Type B pancreatic cell (in vitro differentiated cells): Measurements from ENCODE around the gene FNDC8. TPM values are rescaled to one million over a fixed set of nuclear protein-coding genes. Genes with fewer than 3 reads are reported as not detected.

Experiments
- DNase-seq: peaks from one replicate; pipeline ENCODE4 v3.0.0; 2021; ENCODE audit warnings: mixed read lengths; ENCODE audit not compliant: unreplicated experiment; ENCODE audit errors: extremely low spot score
- H3K27ac Mint-ChIP-seq: 2 replicates; pipeline ENCODE4 v1.8.0; 2021; ENCODE audit warnings: mild to moderate bottlenecking, mixed read lengths
- H3K27me3 Mint-ChIP-seq: 2 replicates; pipeline ENCODE4 v1.8.0; 2021; ENCODE audit warnings: mixed read lengths
- H3K36me3 Mint-ChIP-seq: 2 replicates; pipeline ENCODE4 v1.8.0; 2021; ENCODE audit warnings: mixed read lengths
- H3K4me1 Mint-ChIP-seq: one replicate; pipeline ENCODE4 v1.8.0; 2021; ENCODE audit warnings: mixed read lengths; ENCODE audit not compliant: unreplicated experiment
- H3K4me3 Mint-ChIP-seq: 2 replicates; pipeline ENCODE4 v1.8.0; 2021; ENCODE audit warnings: mild to moderate bottlenecking, mixed read lengths
- H3K9me3 Mint-ChIP-seq: 2 replicates; pipeline ENCODE4 v1.8.0; 2021; ENCODE audit warnings: mixed read lengths
- total RNA-seq: library from RNA; stranded (reverse); gene quantifications from 2 replicates; pipeline ENCODE4 v1.2.1, GENCODE V29; 2021; ENCODE audit warnings: low replicate concordance
- TF ChIP-seq, protein P1 (sequence below): fragments of 200-600 bp; sonication (generic); conservative IDR thresholded peaks from 2 replicates; pipeline ENCODE4 v1.5.0; 2021; ENCODE audit warnings: antibody characterized with exemption, mild to moderate bottlenecking

The FNDC8 gene
- total RNA-seq, 1 donor from 2014 or later, result not detected

DNA sequence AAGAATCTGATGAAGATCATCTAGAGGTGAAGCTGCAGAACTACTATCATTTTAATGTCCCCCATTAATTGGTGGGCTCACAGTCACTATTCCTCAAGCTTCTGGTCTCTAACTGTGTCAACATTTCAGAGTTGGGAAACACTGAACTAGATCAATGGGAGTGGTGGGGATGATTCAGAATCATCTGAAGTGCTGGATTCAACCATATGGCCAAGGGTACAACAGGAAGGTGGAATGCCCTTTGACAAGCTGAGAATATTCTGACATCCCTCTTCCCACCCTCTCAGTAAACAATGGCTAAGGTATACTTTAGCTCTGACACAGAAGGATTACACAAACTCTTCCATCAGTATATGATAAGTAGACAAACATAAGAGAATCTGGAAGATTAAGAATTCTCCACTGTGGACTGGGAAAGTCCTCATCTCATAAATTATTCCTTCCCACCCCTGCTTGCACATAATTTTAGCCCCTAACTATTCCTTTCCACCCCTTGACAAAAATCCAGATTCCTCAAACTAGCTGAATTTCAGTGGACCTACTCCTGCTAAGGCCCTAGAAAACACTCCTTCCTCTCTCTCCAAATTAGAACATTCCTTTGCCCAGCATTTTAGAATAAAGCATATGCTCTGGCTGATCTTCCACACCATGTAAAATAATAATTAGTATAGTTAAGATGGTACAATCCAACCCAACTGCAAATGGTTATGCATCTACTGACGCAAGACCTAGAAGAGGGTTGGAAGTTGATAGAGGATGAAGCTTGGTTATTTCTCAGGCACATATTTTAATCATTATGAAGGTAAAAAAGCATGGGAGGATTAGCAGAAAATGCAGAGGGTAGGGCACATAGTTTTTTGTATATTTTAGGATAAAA, 41.6 kb upstream of the FNDC8 start:
- peak overlapping the region; percentile 5 for H3K27ac Mint-ChIP-seq

GRCh38 chr17:35080536-35080935, 40.9 kb upstream of the FNDC8 start:
- no peak overlapping the region for H3K4me3 Mint-ChIP-seq
- H3K27ac Mint-ChIP-seq, result no peak overlapping the region
- H3K27me3 Mint-ChIP-seq, result no peaks in the 10 kb centered on the region
- no peaks in the 10 kb centered on the region for H3K36me3 Mint-ChIP-seq
- TF ChIP-seq, protein P1, sequence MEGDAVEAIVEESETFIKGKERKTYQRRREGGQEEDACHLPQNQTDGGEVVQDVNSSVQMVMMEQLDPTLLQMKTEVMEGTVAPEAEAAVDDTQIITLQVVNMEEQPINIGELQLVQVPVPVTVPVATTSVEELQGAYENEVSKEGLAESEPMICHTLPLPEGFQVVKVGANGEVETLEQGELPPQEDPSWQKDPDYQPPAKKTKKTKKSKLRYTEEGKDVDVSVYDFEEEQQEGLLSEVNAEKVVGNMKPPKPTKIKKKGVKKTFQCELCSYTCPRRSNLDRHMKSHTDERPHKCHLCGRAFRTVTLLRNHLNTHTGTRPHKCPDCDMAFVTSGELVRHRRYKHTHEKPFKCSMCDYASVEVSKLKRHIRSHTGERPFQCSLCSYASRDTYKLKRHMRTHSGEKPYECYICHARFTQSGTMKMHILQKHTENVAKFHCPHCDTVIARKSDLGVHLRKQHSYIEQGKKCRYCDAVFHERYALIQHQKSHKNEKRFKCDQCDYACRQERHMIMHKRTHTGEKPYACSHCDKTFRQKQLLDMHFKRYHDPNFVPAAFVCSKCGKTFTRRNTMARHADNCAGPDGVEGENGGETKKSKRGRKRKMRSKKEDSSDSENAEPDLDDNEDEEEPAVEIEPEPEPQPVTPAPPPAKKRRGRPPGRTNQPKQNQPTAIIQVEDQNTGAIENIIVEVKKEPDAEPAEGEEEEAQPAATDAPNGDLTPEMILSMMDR, result no peak
- peaks cover 5% of the 10 kb centered on the region for H3K4me1 Mint-ChIP-seq
- no peaks in the 10 kb centered on the region for H3K9me3 Mint-ChIP-seq
- no peak for DNase-seq

More for the DNA sequence above, 41.6 kb upstream of the FNDC8 start:
- DNase-seq, result no peak
- TF ChIP-seq, protein P1, result no peak
- Mint-ChIP-seq H3K9me3 (no peaks in the 10 kb centered on the region), H3K4me3 (no peak overlapping the region), H3K36me3 (no peaks in the 10 kb centered on the region), H3K27me3 (no peaks in the 10 kb centered on the region), H3K4me1 (peaks cover 10% of the 10 kb centered on the region)

GRCh38 chr17:35081638-35082037, 39.8 kb upstream of the FNDC8 start:
- Mint-ChIP-seq H3K27me3 (no peaks in the 10 kb centered on the region), H3K9me3 (no peaks in the 10 kb centered on the region), H3K27ac (no peak overlapping the region), H3K4me1 (peaks cover 3% of the 10 kb centered on the region), H3K4me3 (no peak overlapping the region), H3K36me3 (no peaks in the 10 kb centered on the region)
- DNase-seq, result no peak
- TF ChIP-seq, protein P1, result no peak

DNA sequence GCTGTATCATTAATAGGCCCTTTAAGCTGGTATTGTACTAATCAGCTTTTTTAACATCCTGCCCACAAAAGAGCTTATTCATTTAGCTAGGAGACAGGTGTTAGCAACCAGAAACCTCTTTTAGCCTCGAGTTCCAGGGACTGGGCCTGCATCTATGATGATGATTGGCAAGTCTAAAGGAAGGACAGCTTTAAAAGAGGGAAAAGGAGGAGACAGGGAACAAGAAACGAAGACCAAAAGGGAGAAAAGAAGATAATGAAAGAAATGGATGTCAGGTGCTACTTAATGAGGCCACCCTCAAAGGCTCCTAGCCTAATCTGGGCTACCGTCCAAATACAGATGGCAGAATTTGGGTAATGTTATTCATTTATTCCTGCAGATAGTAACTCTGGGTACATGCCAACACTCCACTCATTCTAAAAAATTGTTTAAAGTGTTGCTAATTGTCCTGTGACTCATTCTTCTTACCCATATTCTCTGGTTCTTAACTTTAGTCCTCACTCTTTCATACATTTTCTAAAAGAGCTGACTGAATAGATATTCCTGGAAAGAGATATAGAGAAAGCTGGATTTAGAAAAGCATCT, 39.2 kb upstream of the FNDC8 start:
- peaks cover 7% of the 10 kb centered on the region for H3K4me1 Mint-ChIP-seq
- peak overlapping the region; percentile 72 for H3K27ac Mint-ChIP-seq
- no peaks in the 10 kb centered on the region for H3K27me3 Mint-ChIP-seq

GRCh38 chr17:35083071-35083470, 38.3 kb upstream of the FNDC8 start:
- no peak overlapping the region for H3K4me3 Mint-ChIP-seq
- TF ChIP-seq, protein P1, result no peak
- peak overlapping the region; percentile 72 for H3K27ac Mint-ChIP-seq
- DNase-seq, result no peak
- peaks cover 14% of the 10 kb centered on the region for H3K4me1 Mint-ChIP-seq
- no peaks in the 10 kb centered on the region for H3K36me3 Mint-ChIP-seq
- no peaks in the 10 kb centered on the region for H3K27me3 Mint-ChIP-seq
- H3K9me3 Mint-ChIP-seq, result no peaks in the 10 kb centered on the region

More for the DNA sequence above, 39.2 kb upstream of the FNDC8 start:
- H3K4me3 Mint-ChIP-seq, result peak overlapping the region; percentile 34
- no peak for DNase-seq
- TF ChIP-seq, protein P1, result no peak
- no peaks in the 10 kb centered on the region for H3K9me3 Mint-ChIP-seq
- no peaks in the 10 kb centered on the region for H3K36me3 Mint-ChIP-seq
